Measurements from ENCODE around the gene UNC93A.
"Not testable (repeated sequence)": the region's sequence is repeated elsewhere in the genome, so short reads cannot be mapped to it uniquely, and the experiment has no call there.

GRCh38 chr6:167278173-167278940 is 12.8 kb upstream of the UNC93A start:
- TF ChIP-seq FOXK2, SUZ12 (IDR thresholded peaks at IDR 0.05): not testable (repeated sequence)

Measured in HEK293T (cell line).